ENCODE results near the gene SMARCD3. TPM values are rescaled to one million over a fixed set of nuclear protein-coding genes. Genes with fewer than 3 reads are reported as not detected.

Gene SMARCD3
- total RNA-seq, 4 donors from 2014 or later = 2.5 to 11.6 (median 6.3) TPM

GRCh38 chr7:151265351-151265931, 16.9 kb upstream of the SMARCD3 start:
- DNase-seq = no peak
- Histone ChIP-seq H3K4me1 (peaks cover 0 to 7% (median 0%) of the 10 kb centered on the region in 3 donors), H3K36me3 (no peaks in the 10 kb centered on the region), H3K9me3 (no peaks in the 10 kb centered on the region), H3K27ac (no peak overlapping the region), H3K4me3 (no peak overlapping the region), H3K27me3 (peaks cover 0 to 13% (median 0%) of the 10 kb centered on the region in 4 donors)
- intact Hi-C loops (cut with DNase I) = no loop called here
- TF ChIP-seq POLR2A (IDR thresholded peaks at IDR 0.05) = no peak
- TF ChIP-seq CTCF (IDR thresholded peaks at IDR 0.05) = no peak
- 87 to 89% methylated on average over 4 to 6 of the region's 9 CpGs for WGBS, 2 donors

DNA sequence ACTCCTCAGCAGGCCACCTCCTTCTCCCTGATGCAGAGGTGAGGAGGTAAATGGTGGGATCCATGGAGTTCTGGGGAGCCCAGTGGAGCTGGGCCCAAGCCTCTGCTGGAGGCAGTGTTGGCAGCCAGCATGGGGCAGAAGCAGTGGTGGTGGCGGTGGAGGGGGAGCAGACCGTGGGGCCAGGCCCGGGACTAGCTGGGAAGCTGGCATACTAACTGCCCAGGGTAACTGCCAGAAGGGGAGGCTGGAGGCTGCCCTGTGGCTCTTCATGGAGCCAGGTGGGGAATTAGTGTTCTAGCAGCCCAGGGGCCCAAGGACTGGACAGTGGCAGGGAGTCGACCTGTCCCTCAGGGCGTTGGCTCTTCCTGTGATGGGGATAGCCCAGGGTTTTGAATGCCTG, 16.1 kb upstream of the SMARCD3 start:
- no peak overlapping the region for H3K27ac ChIP-seq
- intact Hi-C loops (cut with DNase I) = no loop called here
- H3K9me3 ChIP-seq = no peaks in the 10 kb centered on the region
- no peaks in the 10 kb centered on the region for H3K36me3 ChIP-seq
- H3K27me3 ChIP-seq = peaks cover 0 to 14% (median 0%) of the 10 kb centered on the region in 4 donors
- H3K4me1 ChIP-seq = peaks cover 0 to 7% (median 0%) of the 10 kb centered on the region in 3 donors
- H3K4me3 ChIP-seq = no peak overlapping the region
- TF ChIP-seq POLR2A (IDR thresholded peaks at IDR 0.05) (no peak), CTCF (IDR thresholded peaks at IDR 0.05) (no peak)
- no CpG with 5 or more reads among the region's 5 CpGs for WGBS, 2 donors
- no peak for DNase-seq

DNA sequence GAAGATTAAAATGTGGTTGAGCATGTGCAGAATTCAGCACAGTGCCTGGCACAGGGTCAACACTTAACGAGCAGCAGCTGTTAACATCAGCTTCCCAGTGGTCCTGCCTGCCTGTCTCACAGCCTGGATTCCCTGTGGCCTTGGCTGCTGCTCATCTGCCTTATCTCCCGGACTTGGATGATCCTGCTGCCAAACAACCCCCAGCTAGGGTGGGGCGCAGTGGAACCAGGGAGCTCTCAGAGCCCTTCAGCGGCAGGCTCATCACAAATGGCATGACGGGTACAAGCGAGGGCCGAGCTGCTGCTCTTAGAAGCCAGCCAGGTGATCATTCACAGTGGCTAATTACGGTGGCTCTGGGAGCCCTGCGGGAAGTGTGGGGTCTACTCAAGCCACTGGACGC, 13.0 kb upstream of the SMARCD3 start:
- WGBS, 2 donors = 82% methylated on average over 2 of the region's 10 CpGs; no CpG with 5 or more reads in 1 of the 2 donors
- H3K27me3 ChIP-seq = peaks cover 0 to 21% (median 0%) of the 10 kb centered on the region in 4 donors

GRCh38 chr7:151260883-151261282, 12.4 kb upstream of the SMARCD3 start:
- H3K27me3 ChIP-seq = peaks cover 0 to 23% (median 0%) of the 10 kb centered on the region in 4 donors
- no peaks in the 10 kb centered on the region for H3K36me3 ChIP-seq
- TF ChIP-seq POLR2A (IDR thresholded peaks at IDR 0.05) (no peak), CTCF (IDR thresholded peaks at IDR 0.05) (no peak)
- H3K9me3 ChIP-seq = no peaks in the 10 kb centered on the region
- no peak overlapping the region for H3K27ac ChIP-seq
- no peak for DNase-seq
- no peak overlapping the region for H3K4me3 ChIP-seq
- H3K4me1 ChIP-seq = peaks cover 0 to 7% (median 0%) of the 10 kb centered on the region in 3 donors
- 90% methylated on average over 6 of the region's 8 CpGs; no CpG with 5 or more reads in 1 of the 2 donors for WGBS, 2 donors
- intact Hi-C loops (cut with DNase I) = no loop called here

More for the DNA sequence above, 13.0 kb upstream of the SMARCD3 start:
- no peak for TF ChIP-seq POLR2A (IDR thresholded peaks at IDR 0.05)
- no peak for TF ChIP-seq CTCF (IDR thresholded peaks at IDR 0.05)
- Histone ChIP-seq H3K4me3 (no peak overlapping the region), H3K4me1 (peaks cover 0 to 7% (median 0%) of the 10 kb centered on the region in 3 donors), H3K27ac (no peak overlapping the region), H3K36me3 (no peaks in the 10 kb centered on the region), H3K9me3 (no peaks in the 10 kb centered on the region)
- DNase-seq = no peak
- intact Hi-C loops (cut with DNase I) = no loop called here

GRCh38 chr7:151260471-151260870, 12.0 kb upstream of the SMARCD3 start:
- no peak overlapping the region for H3K27ac ChIP-seq
- H3K4me1 ChIP-seq = peaks cover 0 to 7% (median 0%) of the 10 kb centered on the region in 3 donors
- no peak for TF ChIP-seq CTCF (IDR thresholded peaks at IDR 0.05)
- 84 to 92% methylated on average over 9 to 11 of the region's 11 CpGs for WGBS, 2 donors
- no peak overlapping the region for H3K4me3 ChIP-seq
- H3K27me3 ChIP-seq = peaks cover 0 to 26% (median 0%) of the 10 kb centered on the region in 4 donors
- H3K9me3 ChIP-seq = no peaks in the 10 kb centered on the region
- DNase-seq = no peak
- H3K36me3 ChIP-seq = no peaks in the 10 kb centered on the region
- intact Hi-C loops (cut with DNase I) = no loop called here
